ENCODE measurements around the gene HCCS. TPM values are rescaled to one million over a fixed set of nuclear protein-coding genes. Genes with fewer than 3 reads are reported as not detected.

The HCCS gene
- total RNA-seq, 1 experiment from 2014 or later: 28.2 TPM

- no peak overlapping the region for H3K27ac ChIP-seq (ENCODE audit: low read depth, low read length)
- ATAC-seq (no peak), DNase-seq (ENCODE audit: low read depth, low spot score) (no peak)
- H3K36me3 ChIP-seq (ENCODE audit: control insufficient read depth in 1 of 2, insufficient read depth in 2 of 2, low read length in 2 of 2): no peaks in the 10 kb centered on the region; a peak in 1 of 4 replicates
- intact Hi-C loops (cut with micrococcal nuclease): loop anchor here (10.0 kb wide), 2 partner anchors 379 to 909 kb away; no protein-coding TSS in a partner anchor
- H3K9me3 ChIP-seq (ENCODE audit: control insufficient read depth in 1 of 2, insufficient read depth in 1 of 2, low read depth in 1 of 2, low read length in 2 of 2): no peaks in the 10 kb centered on the region
- TF ChIP-seq YY1 (IDR thresholded peaks at IDR 0.05; ENCODE audit: extremely low read depth, insufficient replicate concordance, low read depth, low read length): no peak
- no peak for TF ChIP-seq EZH2 (IDR thresholded peaks at IDR 0.05)
- no peak for TF ChIP-seq CTCF (IDR thresholded peaks at IDR 0.05 in 2 of 3, conservative IDR thresholded peaks at IDR 0.05 in 1 of 3; ENCODE audit: borderline replicate concordance in 1 of 3, insufficient read depth in 1 of 3, low read depth in 2 of 3, low read length in 2 of 3)
- no peak for TF ChIP-seq POLR2A (IDR thresholded peaks at IDR 0.05; ENCODE audit: borderline replicate concordance, extremely low read depth, insufficient read depth, insufficient read length)
- TF ChIP-seq CBX3 (IDR thresholded peaks at IDR 0.05; ENCODE audit: low read depth): no peak
- no peak for TF ChIP-seq JUND (IDR thresholded peaks at IDR 0.05)
- TF ChIP-seq RAD21 (IDR thresholded peaks at IDR 0.05; ENCODE audit: low read depth): no peak
- no peak for TF ChIP-seq TCF7L2 (IDR thresholded peaks at IDR 0.05; ENCODE audit: borderline replicate concordance, extremely low read depth, insufficient read depth, insufficient read length)
- TF ChIP-seq CEBPB (IDR thresholded peaks at IDR 0.05; ENCODE audit: low read depth): no peak
- TF ChIP-seq ZNF274 (IDR thresholded peaks at IDR 0.05; ENCODE audit: low read depth, low read length): no peak
- TF ChIP-seq REST (IDR thresholded peaks at IDR 0.05; ENCODE audit: low read depth): no peak
- TF ChIP-seq ZFX (IDR thresholded peaks at IDR 0.05): no peak
- no peak for TF ChIP-seq POLR2AphosphoS5 (IDR thresholded peaks at IDR 0.05; ENCODE audit: low read depth, low read length)
- POLR2A ChIA-PET: no interaction called here
- no peaks in the 10 kb centered on the region for H3K9me2 ChIP-seq (ENCODE audit: insufficient read depth)
- no peak overlapping the region for H2AFZ ChIP-seq (ENCODE audit: low read depth, low read length, poor library complexity, severe bottlenecking)
- no peaks in the 10 kb centered on the region for H3K4me1 ChIP-seq (ENCODE audit: control insufficient read depth in 1 of 2, insufficient read depth in 2 of 2, low read length in 2 of 2)
- BruUV-seq (replicated peaks): no TSS peak
- no peak overlapping the region for H3K4me3 ChIP-seq (replicated peaks in 1 of 2; ENCODE audit: low read depth in 1 of 2, low read length in 2 of 2)
- H3K4me2 ChIP-seq (ENCODE audit: low read length): no peak overlapping the region
- no peaks in the 10 kb centered on the region for H3K27me3 ChIP-seq (ENCODE audit: insufficient read depth, low read length)
- no peak overlapping the region for H3K9ac ChIP-seq (ENCODE audit: low read length)
- CTCF ChIA-PET: no interaction called here
- H4K20me1 ChIP-seq (ENCODE audit: insufficient read depth): no peaks in the 10 kb centered on the region
- no peaks in the 10 kb centered on the region for H3K79me2 ChIP-seq (ENCODE audit: insufficient read depth, low read length)
- RAD21 ChIA-PET (ENCODE audit: low non-redundant PET in 1 of 2, low total read pairs in 2 of 2, uncharacterized antibody in 2 of 2, unreplicated experiment in 2 of 2): no interaction called here
Measured at GRCh38 chrX:11103751-11104150, 7.4 kb upstream of the HCCS start.
